Measurements from ENCODE around the gene TMEM238. TPM values are rescaled to one million over a fixed set of nuclear protein-coding genes. Genes with fewer than 3 reads are reported as not detected.
"Not testable (repeated sequence)": the region's sequence is repeated elsewhere in the genome, so short reads cannot be mapped to it uniquely, and the experiment has no call there.

Gene TMEM238
- polyA plus RNA-seq, 2 donors, result 0.49 to 0.98 TPM

DNA sequence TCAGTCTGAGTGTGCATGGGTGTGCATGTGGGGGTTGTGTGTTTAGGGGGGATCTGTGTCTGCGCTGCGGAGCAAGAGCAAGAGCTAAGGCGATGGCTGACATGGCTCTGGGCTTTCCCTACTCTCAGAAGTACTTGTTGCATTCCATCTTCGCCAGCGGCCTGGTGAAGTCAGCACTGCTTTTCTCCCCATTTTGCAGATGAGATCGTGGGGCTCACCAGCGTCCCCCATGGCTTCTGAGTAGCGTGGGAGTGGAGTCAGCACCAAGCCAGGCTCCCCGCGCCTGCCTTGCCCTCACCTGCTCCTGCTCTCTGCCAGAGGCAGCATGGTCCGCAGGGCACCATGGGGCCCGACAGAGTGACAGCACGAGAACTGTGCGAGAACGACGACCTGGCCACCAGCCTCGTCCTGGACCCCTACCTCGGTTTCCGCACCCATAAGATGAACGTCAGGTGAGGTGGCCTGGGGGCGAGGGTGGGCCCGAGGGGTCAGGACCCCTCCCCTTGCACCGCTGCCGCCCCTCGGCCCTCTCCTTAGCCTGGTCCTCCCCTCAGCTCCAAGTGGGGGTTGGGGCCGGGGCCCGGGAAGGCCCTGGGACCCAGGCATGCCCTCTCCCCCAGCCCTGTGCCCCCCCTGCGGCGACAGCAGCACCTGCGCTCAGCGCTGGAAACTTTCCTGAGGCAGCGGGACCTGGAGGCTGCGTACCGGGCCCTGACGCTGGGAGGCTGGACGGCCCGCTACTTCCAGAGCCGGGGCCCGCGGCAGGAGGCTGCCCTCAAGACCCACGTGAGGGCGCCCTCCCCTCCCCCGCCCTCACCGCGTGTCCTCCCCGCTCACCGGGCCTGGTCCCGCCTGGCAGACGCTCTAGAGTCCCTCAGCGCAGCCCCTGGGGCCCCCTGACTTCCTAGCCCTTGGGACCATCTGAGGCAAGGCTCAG lies 42.2 kb downstream of the TMEM238 start:
- Histone ChIP-seq H3K27me3 (ENCODE audit: control insufficient read depth in 1 of 2, insufficient read depth in 2 of 2, low read length in 2 of 2) (no peaks in the 10 kb centered on the region), H3K9me3 (ENCODE audit: control insufficient read depth in 2 of 2, insufficient read depth in 1 of 2, low read depth in 1 of 2, low read length in 1 of 2) (no peaks in the 10 kb centered on the region), H3K4me1 (ENCODE audit: control insufficient read depth in 2 of 2, insufficient read depth in 2 of 2, low read length in 1 of 2) (peaks cover 4 to 23% of the 10 kb centered on the region in 2 donors), H3K27ac (ENCODE audit: low read depth in 2 of 2, low read length in 1 of 2) (no peak overlapping the region), H3K36me3 (ENCODE audit: control insufficient read depth in 2 of 2, insufficient read depth in 2 of 2, low read length in 1 of 2) (peaks cover 0 to 10% of the 10 kb centered on the region in 2 donors), H3K4me3 (ENCODE audit: low read depth in 1 of 2, low read length in 2 of 2) (no peak overlapping the region)
- WGBS, 2 donors, result 86 to 87% methylated on average over 48 to 50 of the region's 50 CpGs

DNA sequence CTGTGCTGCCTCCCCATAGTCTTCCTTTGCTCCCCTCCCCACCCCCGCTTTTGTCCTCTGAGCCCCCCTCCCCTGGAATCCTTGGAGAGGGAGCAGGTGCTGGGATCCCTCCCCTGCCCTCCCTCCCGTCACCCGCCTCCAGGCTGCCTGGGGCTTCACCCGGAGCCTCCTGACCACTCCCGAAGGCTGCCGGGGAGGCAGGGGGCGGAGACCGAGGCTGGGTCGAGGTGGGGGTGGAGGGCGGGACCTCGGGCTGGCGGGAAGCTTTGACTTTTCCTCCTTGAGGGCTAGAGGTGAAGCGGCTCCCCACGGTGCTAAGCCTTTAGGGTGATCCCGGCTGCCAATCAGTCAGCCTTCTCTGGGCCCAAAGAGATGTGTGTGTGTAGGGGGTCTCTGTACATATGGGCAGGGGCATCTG lies 42.9 kb downstream of the TMEM238 start:
- Histone ChIP-seq H3K27me3 (ENCODE audit: control insufficient read depth in 1 of 2, insufficient read depth in 2 of 2, low read length in 2 of 2) (no peaks in the 10 kb centered on the region), H3K4me3 (ENCODE audit: low read depth in 1 of 2, low read length in 2 of 2) (peak overlapping the region in 1 of 2 donors; percentile 65), H3K36me3 (ENCODE audit: control insufficient read depth in 2 of 2, insufficient read depth in 2 of 2, low read length in 1 of 2) (peaks cover 0 to 8% of the 10 kb centered on the region in 2 donors), H3K9me3 (ENCODE audit: control insufficient read depth in 2 of 2, insufficient read depth in 1 of 2, low read depth in 1 of 2, low read length in 1 of 2) (no peaks in the 10 kb centered on the region), H3K4me1 (ENCODE audit: control insufficient read depth in 2 of 2, insufficient read depth in 2 of 2, low read length in 1 of 2) (peaks cover 4 to 23% of the 10 kb centered on the region in 2 donors), H3K27ac (ENCODE audit: low read depth in 2 of 2, low read length in 1 of 2) (no peak overlapping the region)
- 2 to 4% methylated on average over 15 of the region's 15 CpGs for WGBS, 2 donors

DNA sequence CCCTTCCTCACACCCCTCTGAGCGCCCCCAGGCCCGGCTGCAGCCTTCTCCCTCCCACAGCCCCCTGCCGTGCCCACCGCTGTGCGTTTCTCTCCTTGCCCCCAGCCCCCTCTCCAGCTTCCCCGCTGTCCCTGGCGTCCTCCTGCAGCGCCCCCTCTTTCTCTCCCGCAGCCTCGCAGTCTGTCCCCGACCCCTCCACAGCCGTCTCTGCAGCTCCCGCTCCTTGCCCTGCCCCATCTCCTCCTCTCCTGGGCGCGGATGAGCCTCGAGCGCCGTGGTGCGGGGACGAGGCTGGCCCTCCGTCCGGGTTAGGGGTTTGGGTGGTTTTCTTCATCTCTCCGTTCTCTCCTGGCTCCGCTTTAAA lies 43.3 kb downstream of the TMEM238 start:
- peak overlapping the region; percentile 61 to 65 for H3K4me3 ChIP-seq (ENCODE audit: low read depth in 1 of 2, low read length in 2 of 2)
- no peaks in the 10 kb centered on the region for H3K9me3 ChIP-seq (ENCODE audit: control insufficient read depth in 2 of 2, insufficient read depth in 1 of 2, low read depth in 1 of 2, low read length in 1 of 2)
- H3K27ac ChIP-seq (ENCODE audit: low read depth in 2 of 2, low read length in 1 of 2), result no peak overlapping the region
- 2 to 4% methylated on average over 21 to 24 of the region's 24 CpGs for WGBS, 2 donors
- H3K27me3 ChIP-seq (ENCODE audit: control insufficient read depth in 1 of 2, insufficient read depth in 2 of 2, low read length in 2 of 2), result no peaks in the 10 kb centered on the region
- peaks cover 4 to 22% of the 10 kb centered on the region in 2 donors for H3K4me1 ChIP-seq (ENCODE audit: control insufficient read depth in 2 of 2, insufficient read depth in 2 of 2, low read length in 1 of 2)
- peaks cover 0 to 8% of the 10 kb centered on the region in 2 donors for H3K36me3 ChIP-seq (ENCODE audit: control insufficient read depth in 2 of 2, insufficient read depth in 2 of 2, low read length in 1 of 2)

DNA sequence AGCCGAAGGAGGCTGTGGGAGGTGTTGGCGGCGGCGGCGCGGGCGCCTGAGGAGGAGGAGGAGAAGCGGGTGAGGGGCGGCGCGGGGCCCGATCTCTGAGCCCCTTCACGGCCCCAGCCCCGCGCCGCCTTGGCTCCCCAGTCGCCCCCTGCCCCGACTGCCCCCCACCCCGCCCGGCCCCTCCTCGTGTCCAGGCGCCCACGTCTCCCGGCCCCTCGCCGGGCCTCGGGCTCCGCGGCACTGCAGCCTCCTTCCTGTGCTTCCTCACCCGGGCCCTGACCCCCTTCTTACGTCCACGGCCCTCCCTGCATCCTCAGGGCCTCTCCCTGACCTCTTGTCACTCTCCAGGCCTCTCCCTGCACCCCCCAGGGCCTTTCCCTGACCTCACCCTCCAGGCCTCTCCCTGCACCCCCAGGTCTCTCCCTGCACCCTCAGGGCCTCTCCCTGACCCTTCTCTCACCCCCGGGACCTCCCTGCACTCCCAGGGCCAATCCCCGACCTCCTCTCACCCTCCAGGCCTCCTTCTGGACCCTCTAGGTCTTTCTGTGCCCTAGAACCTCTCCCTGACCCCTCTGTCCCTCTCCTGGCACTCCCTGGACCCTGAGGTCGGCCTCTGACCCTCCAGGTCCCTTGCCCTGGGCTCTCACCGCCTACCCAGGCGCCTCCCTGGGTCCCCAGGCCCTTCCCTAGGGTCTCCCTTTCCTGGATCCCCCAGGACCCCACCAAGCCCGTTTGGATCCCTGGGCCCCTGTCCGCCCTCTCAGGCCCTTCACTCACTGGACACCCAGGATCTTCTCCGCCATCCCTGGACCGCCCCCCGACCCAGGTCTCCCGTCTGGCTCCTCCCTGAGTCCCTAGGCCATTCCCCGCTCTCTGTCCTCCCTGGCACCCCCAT lies 44.0 kb downstream of the TMEM238 start:
- Histone ChIP-seq H3K4me3 (ENCODE audit: low read depth in 1 of 2, low read length in 2 of 2) (peak overlapping the region; percentile 61 to 65), H3K27ac (ENCODE audit: low read depth in 2 of 2, low read length in 1 of 2) (peak overlapping the region; percentile 67 to 83), H3K4me1 (ENCODE audit: control insufficient read depth in 2 of 2, insufficient read depth in 2 of 2, low read length in 1 of 2) (peaks cover 4 to 16% of the 10 kb centered on the region in 2 donors), H3K36me3 (ENCODE audit: control insufficient read depth in 2 of 2, insufficient read depth in 2 of 2, low read length in 1 of 2) (peaks cover 0 to 8% of the 10 kb centered on the region in 2 donors), H3K9me3 (ENCODE audit: control insufficient read depth in 2 of 2, insufficient read depth in 1 of 2, low read depth in 1 of 2, low read length in 1 of 2) (no peaks in the 10 kb centered on the region), H3K27me3 (ENCODE audit: control insufficient read depth in 1 of 2, insufficient read depth in 2 of 2, low read length in 2 of 2) (no peaks in the 10 kb centered on the region)
- WGBS, 2 donors, result 3 to 10% methylated on average over 12 to 44 of the region's 44 CpGs

DNA sequence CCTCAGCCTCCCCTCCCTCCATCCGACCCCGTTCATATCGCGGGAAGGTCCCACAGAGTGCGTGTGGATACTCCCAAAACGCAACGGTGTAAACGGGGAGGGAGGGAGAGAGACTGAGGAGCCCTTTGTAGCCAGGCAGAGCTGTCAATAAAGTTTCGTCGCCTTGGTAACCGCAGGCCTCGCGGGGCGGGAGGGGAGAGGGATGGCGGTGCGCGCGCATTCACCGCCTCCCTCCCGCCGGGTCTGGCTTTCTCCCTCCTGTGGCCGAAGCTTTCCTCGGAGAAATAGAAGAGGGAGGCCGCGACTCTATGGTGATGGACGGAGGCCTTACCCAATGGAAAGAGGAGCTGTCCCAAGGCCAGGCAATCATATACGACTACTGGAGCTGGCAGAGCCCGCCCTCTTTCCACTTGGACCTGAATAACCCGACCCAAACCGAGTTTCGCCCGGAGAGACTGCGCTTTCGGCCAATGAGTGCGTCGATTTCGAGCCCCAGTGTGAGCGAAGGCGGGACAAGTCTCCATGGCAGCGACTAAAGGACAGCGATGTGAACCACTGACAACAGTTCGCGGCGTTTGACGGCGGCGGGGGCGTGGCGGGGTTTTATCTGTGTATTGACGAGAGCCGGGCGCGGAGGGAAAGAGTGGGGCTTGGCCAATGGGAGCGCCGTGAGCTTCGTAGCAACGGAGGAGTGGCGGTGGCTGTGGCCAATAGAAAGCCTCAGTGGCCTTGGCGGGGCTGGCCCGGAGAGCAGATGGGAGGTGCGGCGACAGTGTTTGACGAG lies 44.8 kb downstream of the TMEM238 start, which contains the start of gene KMT5C:
KMT5C (plus strand) TSS at position 772 of the 784 bp plus-strand sequence. CDS start 2,061 bp downstream, outside the sequence.
- Histone ChIP-seq H3K4me3 (ENCODE audit: low read depth in 1 of 2, low read length in 2 of 2) (peak within 1 kb of the TSS; percentile 61 to 65), H3K27me3 (ENCODE audit: control insufficient read depth in 1 of 2, insufficient read depth in 2 of 2, low read length in 2 of 2) (no peaks in the 10 kb centered on the region), H3K27ac (ENCODE audit: low read depth in 2 of 2, low read length in 1 of 2) (peak within 1 kb of the TSS; percentile 92 to 98), H3K36me3 (ENCODE audit: control insufficient read depth in 2 of 2, insufficient read depth in 2 of 2, low read length in 1 of 2) (peaks cover 0 to 8% of the 10 kb centered on the region in 2 donors), H3K9me3 (ENCODE audit: control insufficient read depth in 2 of 2, insufficient read depth in 1 of 2, low read depth in 1 of 2, low read length in 1 of 2) (no peaks in the 10 kb centered on the region), H3K4me1 (ENCODE audit: control insufficient read depth in 2 of 2, insufficient read depth in 2 of 2, low read length in 1 of 2) (peaks cover 2 to 15% of the 10 kb centered on the region in 2 donors)
- 0% methylated on average over 57 to 63 of the region's 63 CpGs for WGBS, 2 donors

DNA sequence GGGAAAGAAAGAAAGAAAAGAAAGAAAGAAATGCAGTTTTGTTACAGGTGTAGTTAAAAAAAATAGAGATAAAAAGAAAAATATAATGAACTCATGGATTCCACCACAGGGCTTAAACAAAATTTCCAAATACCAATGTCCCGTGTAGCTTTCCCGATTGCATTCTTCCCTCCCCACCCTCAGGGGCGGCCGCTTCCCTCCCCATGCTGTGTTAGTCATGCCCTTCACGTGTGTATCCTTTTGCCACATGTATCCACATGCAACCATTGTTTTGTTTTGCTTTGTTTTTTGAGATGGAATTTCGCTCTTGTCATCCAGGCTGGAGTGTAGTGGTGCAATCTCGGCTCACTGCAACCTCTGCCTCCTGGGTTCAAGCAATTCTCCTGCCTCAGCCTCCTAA lies 48.0 kb downstream of the TMEM238 start:
- Histone ChIP-seq H3K36me3 (ENCODE audit: control insufficient read depth in 2 of 2, insufficient read depth in 2 of 2, low read length in 1 of 2) (no peaks in the 10 kb centered on the region), H3K4me1 (ENCODE audit: control insufficient read depth in 2 of 2, insufficient read depth in 2 of 2, low read length in 1 of 2) (peaks cover 2 to 11% of the 10 kb centered on the region in 2 donors), H3K9me3 (ENCODE audit: control insufficient read depth in 2 of 2, insufficient read depth in 1 of 2, low read depth in 1 of 2, low read length in 1 of 2) (no peaks in the 10 kb centered on the region), H3K27ac (ENCODE audit: low read depth in 2 of 2, low read length in 1 of 2) (no peak overlapping the region), H3K4me3 (ENCODE audit: low read depth in 1 of 2, low read length in 2 of 2) (no peak overlapping the region), H3K27me3 (ENCODE audit: control insufficient read depth in 1 of 2, insufficient read depth in 2 of 2, low read length in 2 of 2) (no peaks in the 10 kb centered on the region)
- WGBS, 2 donors, result 51 to 62% methylated on average over 7 of the region's 7 CpGs

DNA sequence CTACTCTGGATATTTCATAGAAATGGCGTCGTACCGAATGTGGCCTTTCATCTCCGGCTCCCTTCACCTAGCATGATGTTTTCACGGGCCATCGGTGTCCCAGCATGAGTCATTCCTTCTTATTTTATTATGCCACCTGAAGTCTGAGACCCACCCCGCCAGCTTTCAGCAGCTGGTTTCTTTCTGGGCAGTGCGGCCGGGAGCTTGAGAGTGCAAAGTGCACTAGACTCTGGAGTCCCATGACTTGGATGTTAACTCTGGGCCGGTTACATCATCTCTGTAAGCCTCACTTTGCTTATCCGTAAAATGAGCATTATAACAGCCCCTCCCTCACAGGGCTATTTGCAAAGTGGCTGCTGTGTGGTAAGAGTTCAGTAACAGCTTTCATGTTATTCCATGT lies 50.2 kb downstream of the TMEM238 start:
- WGBS, 2 donors, result 72 to 78% methylated on average over 11 of the region's 11 CpGs
- H3K4me3 ChIP-seq (ENCODE audit: low read depth in 1 of 2, low read length in 2 of 2), result no peak overlapping the region
- no peaks in the 10 kb centered on the region for H3K27me3 ChIP-seq (ENCODE audit: control insufficient read depth in 1 of 2, insufficient read depth in 2 of 2, low read length in 2 of 2)
- H3K4me1 ChIP-seq (ENCODE audit: control insufficient read depth in 2 of 2, insufficient read depth in 2 of 2, low read length in 1 of 2), result peaks cover 0 to 3% of the 10 kb centered on the region in 2 donors
- H3K27ac ChIP-seq (ENCODE audit: low read depth in 2 of 2, low read length in 1 of 2), result no peak overlapping the region
- H3K36me3 ChIP-seq (ENCODE audit: control insufficient read depth in 2 of 2, insufficient read depth in 2 of 2, low read length in 1 of 2), result no peaks in the 10 kb centered on the region
- no peaks in the 10 kb centered on the region for H3K9me3 ChIP-seq (ENCODE audit: control insufficient read depth in 2 of 2, insufficient read depth in 1 of 2, low read depth in 1 of 2, low read length in 1 of 2)

DNA sequence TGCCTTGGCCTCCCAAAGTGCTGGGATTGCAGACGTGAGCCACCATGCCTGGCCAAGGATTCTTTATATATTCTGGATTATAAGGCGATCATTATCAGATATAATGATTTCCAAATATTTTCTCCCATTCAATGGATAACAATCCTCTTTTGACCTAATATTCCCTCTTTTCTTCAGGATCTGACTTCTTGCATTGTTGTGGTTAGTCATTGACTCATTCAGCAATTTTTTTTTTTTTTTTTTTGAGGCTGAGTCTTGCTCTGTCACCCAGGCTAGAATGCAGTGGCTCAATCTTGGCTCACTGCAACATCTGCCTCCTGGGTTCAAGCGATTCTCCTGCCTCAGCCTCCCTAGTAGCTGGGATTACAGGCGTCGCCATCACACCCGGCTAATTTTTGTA lies 54.3 kb downstream of the TMEM238 start:
- H3K27me3 ChIP-seq (ENCODE audit: control insufficient read depth in 1 of 2, insufficient read depth in 2 of 2, low read length in 2 of 2); H3K27ac ChIP-seq (ENCODE audit: low read depth in 2 of 2, low read length in 1 of 2); H3K4me3 ChIP-seq (ENCODE audit: low read depth in 1 of 2, low read length in 2 of 2); H3K9me3 ChIP-seq (ENCODE audit: control insufficient read depth in 2 of 2, insufficient read depth in 1 of 2, low read depth in 1 of 2, low read length in 1 of 2); H3K36me3 ChIP-seq (ENCODE audit: control insufficient read depth in 2 of 2, insufficient read depth in 2 of 2, low read length in 1 of 2); H3K4me1 ChIP-seq (ENCODE audit: control insufficient read depth in 2 of 2, insufficient read depth in 2 of 2, low read length in 1 of 2): not testable (repeated sequence)
- WGBS, 2 donors, result 87 to 91% methylated on average over 6 of the region's 6 CpGs
